GM12892 (cell line): Measurements from ENCODE around the gene TATDN3.

ENCODE experiments used
- POLR2A ChIP-seq: IDR thresholded peaks from 2 replicates; pipeline ENCODE4 v1.6.1; 2011; ENCODE audit warnings: low read depth, low read length, control low read depth
- POLR2AphosphoS5 ChIP-seq: IDR thresholded peaks from 2 replicates; pipeline ENCODE4 v1.6.1; 2011; ENCODE audit warnings: low read depth, low read length, control low read depth
- TAF1 ChIP-seq: IDR thresholded peaks from 2 replicates; pipeline ENCODE4 v1.6.1; 2011; ENCODE audit warnings: low read depth, mild to moderate bottlenecking, control low read depth, low read length, borderline replicate concordance

- TF ChIP-seq POLR2AphosphoS5 (no peak), POLR2A (no peak), TAF1 (no peak)
Observed at GRCh38 chr1:212858461-212859265, 67.0 kb downstream of the TATDN3 start.
